HepG2 (cell line): ENCODE results near the gene CTRL. TPM values are rescaled to one million over a fixed set of nuclear protein-coding genes. Genes with fewer than 3 reads are reported as not detected.

Source experiments
- NBN ChIP-seq: fragments of 450-650 bp; conservative IDR thresholded peaks from 2 replicates; pipeline ENCODE4 v1.6.1; 2017
- PLRG1 ChIP-seq: fragments of 450-650 bp; conservative IDR thresholded peaks from 2 replicates; pipeline ENCODE4 v1.6.1; 2016
- SYNCRIP ChIP-seq: fragments of 200-400 bp; formaldehyde crosslinking; IDR thresholded peaks from 2 replicates; pipeline ENCODE4 v1.6.1; 2018; ENCODE audit warnings: mild to moderate bottlenecking, low read depth, low read length; ENCODE audit not compliant: insufficient read depth
- TCF7 ChIP-seq: sonication (generic); IDR thresholded peaks from 2 replicates; pipeline ENCODE4 v1.6.1; 2016; ENCODE audit warnings: antibody characterized with exemption, low read depth
- ZNF234 ChIP-seq: sonication (generic); formaldehyde crosslinking; conservative IDR thresholded peaks from 2 replicates; pipeline ENCODE4 v1.5.1; 2020; ENCODE audit warnings: mild to moderate bottlenecking, missing genetic modification reagents
- ZNF7 ChIP-seq: IDR thresholded peaks from 2 replicates; pipeline ENCODE4 v1.6.1; 2016; ENCODE audit warnings: missing biosample characterization, missing genetic modification reagents
- polyA plus RNA-seq, 8 experiments: library from polyadenylated mRNA; depleted of rRNA in 3 of 8; stranded (reverse) in 7 of 8; unstranded in 1 of 8; fragments of >200 nt; fragmentation: Illumina TruSeq in 4 of 8; extraction: Trizol in 4 of 8; gene quantifications; 2 replicates each; pipeline versions ENCODE4 v1.2.1 to v1.2.3, GENCODE V29; 2011 to 2016; ENCODE audit warnings: low read depth in 4 of 8, missing spikeins in 1 of 8, mixed read lengths in 1 of 8; ENCODE audit not compliant: insufficient read depth in 1 of 8
- total RNA-seq, 5 experiments: library from RNA; depleted of rRNA; stranded (reverse); fragments of >200 nt; fragmentation: Illumina TruSeq; extraction: Trizol; gene quantifications; 2 replicates each; pipeline ENCODE4 v1.2.3, GENCODE V29; 2016; ENCODE audit warnings: low read depth in 1 of 5
- TF ChIP-seq, protein P1 (sequence below): IDR thresholded peaks from 2 replicates; pipeline ENCODE4 v1.6.1; 2012; ENCODE audit warnings: low read length, improper control_type of control experiment
- TF ChIP-seq, protein P2 (sequence below): sonication (generic); formaldehyde crosslinking; IDR thresholded peaks from 2 replicates; pipeline ENCODE4 v1.4.0; 2020; ENCODE audit warnings: missing genetic modification reagents, mild to moderate bottlenecking, borderline replicate concordance
- TF ChIP-seq, protein P3 (sequence below): sonication (generic); formaldehyde crosslinking; IDR thresholded peaks from 2 replicates; pipeline ENCODE4 v1.4.0; 2020; ENCODE audit warnings: missing genetic modification reagents, borderline replicate concordance
- TF ChIP-seq, protein P4 (sequence below): sonication (generic); formaldehyde crosslinking; IDR thresholded peaks from 2 replicates; pipeline ENCODE4 v1.4.0; 2020; ENCODE audit warnings: missing genetic modification reagents, borderline replicate concordance
- TF ChIP-seq, protein P5 (sequence below): sonication (generic); formaldehyde crosslinking; IDR thresholded peaks from 2 replicates; pipeline ENCODE4 v1.8.1; 2023; ENCODE audit warnings: mild to moderate bottlenecking, inconsistent platforms, moderate library complexity, missing genetic modification reagents, borderline replicate concordance

Gene CTRL
- total and polyA plus RNA-seq, 2 of the 13 experiments (the other 11 are each of a cell fraction or from before 2014, with no cell fraction given), result 1.9 to 2.7 TPM

DNA sequence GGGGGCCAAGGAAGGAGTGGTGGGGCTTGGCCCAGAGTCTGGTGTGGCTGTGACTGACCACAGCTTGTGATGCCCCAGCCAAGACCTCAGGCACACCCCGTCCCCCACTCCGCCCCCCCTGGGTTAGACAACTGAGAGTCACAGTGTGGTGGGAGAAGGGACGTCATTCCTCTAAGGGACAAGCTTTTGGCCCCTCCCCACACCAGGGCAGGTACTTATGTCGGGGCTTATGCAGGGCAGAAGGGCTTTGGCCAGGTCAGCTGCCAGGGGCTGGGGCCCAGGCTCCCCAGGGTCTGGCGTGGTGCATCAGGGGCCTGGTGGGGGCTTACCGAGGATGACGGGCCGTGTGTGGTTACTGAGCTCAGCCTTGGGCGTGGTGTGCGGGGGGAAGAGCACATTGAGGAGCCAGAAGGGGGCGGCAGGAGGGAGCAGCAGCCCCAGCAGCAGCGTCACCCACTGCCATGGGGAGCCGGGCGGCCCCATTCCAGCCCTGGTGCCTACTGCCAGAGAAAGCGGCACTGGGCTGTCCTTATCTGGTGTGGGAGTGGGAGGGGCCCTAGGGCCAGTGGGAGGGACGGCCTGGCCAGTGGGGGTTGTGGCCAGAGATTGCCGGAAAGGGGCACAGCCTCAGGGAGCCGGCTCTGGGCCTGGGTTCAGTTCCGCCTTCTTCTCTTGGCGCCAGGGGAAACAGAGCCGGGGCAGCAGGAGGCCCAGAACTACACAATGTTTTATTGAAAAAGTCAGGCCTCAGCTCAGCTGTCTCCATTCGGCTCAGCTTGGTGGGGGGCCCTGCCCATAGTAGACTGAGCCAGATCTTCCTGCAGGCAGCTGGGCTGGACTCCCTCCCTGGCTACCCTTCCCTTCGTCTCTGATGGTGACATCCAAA, 12.2 kb upstream of the CTRL start, which contains the start of gene LCAT (continued):
- TF ChIP-seq SYNCRIP (no peak), NBN (no peak), TCF7 (no peak), ZNF7 (CRISPR knock-in tag) (no peak), PLRG1 (no peak), ZNF234 (peak; percentile 85; the same call in 1 of the 2 replicates)
- TF ChIP-seq, protein P1, sequence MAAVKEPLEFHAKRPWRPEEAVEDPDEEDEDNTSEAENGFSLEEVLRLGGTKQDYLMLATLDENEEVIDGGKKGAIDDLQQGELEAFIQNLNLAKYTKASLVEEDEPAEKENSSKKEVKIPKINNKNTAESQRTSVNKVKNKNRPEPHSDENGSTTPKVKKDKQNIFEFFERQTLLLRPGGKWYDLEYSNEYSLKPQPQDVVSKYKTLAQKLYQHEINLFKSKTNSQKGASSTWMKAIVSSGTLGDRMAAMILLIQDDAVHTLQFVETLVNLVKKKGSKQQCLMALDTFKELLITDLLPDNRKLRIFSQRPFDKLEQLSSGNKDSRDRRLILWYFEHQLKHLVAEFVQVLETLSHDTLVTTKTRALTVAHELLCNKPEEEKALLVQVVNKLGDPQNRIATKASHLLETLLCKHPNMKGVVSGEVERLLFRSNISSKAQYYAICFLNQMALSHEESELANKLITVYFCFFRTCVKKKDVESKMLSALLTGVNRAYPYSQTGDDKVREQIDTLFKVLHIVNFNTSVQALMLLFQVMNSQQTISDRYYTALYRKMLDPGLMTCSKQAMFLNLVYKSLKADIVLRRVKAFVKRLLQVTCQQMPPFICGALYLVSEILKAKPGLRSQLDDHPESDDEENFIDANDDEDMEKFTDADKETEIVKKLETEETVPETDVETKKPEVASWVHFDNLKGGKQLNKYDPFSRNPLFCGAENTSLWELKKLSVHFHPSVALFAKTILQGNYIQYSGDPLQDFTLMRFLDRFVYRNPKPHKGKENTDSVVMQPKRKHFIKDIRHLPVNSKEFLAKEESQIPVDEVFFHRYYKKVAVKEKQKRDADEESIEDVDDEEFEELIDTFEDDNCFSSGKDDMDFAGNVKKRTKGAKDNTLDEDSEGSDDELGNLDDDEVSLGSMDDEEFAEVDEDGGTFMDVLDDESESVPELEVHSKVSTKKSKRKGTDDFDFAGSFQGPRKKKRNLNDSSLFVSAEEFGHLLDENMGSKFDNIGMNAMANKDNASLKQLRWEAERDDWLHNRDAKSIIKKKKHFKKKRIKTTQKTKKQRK, result no peak
- TF ChIP-seq, protein P2, sequence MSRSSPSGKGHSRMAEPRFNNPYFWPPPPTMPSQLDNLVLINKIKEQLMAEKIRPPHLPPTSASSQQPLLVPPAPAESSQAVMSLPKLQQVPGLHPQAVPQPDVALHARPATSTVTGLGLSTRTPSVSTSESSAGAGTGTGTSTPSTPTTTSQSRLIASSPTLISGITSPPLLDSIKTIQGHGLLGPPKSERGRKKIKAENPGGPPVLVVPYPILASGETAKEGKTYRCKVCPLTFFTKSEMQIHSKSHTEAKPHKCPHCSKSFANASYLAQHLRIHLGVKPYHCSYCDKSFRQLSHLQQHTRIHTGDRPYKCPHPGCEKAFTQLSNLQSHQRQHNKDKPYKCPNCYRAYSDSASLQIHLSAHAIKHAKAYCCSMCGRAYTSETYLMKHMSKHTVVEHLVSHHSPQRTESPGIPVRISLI (CRISPR knock-in tag), result no peak
- TF ChIP-seq, protein P3, sequence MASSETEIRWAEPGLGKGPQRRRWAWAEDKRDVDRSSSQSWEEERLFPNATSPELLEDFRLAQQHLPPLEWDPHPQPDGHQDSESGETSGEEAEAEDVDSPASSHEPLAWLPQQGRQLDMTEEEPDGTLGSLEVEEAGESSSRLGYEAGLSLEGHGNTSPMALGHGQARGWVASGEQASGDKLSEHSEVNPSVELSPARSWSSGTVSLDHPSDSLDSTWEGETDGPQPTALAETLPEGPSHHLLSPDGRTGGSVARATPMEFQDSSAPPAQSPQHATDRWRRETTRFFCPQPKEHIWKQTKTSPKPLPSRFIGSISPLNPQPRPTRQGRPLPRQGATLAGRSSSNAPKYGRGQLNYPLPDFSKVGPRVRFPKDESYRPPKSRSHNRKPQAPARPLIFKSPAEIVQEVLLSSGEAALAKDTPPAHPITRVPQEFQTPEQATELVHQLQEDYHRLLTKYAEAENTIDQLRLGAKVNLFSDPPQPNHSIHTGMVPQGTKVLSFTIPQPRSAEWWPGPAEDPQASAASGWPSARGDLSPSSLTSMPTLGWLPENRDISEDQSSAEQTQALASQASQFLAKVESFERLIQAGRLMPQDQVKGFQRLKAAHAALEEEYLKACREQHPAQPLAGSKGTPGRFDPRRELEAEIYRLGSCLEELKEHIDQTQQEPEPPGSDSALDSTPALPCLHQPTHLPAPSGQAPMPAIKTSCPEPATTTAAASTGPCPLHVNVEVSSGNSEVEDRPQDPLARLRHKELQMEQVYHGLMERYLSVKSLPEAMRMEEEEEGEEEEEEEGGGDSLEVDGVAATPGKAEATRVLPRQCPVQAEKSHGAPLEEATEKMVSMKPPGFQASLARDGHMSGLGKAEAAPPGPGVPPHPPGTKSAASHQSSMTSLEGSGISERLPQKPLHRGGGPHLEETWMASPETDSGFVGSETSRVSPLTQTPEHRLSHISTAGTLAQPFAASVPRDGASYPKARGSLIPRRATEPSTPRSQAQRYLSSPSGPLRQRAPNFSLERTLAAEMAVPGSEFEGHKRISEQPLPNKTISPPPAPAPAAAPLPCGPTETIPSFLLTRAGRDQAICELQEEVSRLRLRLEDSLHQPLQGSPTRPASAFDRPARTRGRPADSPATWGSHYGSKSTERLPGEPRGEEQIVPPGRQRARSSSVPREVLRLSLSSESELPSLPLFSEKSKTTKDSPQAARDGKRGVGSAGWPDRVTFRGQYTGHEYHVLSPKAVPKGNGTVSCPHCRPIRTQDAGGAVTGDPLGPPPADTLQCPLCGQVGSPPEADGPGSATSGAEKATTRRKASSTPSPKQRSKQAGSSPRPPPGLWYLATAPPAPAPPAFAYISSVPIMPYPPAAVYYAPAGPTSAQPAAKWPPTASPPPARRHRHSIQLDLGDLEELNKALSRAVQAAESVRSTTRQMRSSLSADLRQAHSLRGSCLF (CRISPR knock-in tag), result no peak
- TF ChIP-seq, protein P4, sequence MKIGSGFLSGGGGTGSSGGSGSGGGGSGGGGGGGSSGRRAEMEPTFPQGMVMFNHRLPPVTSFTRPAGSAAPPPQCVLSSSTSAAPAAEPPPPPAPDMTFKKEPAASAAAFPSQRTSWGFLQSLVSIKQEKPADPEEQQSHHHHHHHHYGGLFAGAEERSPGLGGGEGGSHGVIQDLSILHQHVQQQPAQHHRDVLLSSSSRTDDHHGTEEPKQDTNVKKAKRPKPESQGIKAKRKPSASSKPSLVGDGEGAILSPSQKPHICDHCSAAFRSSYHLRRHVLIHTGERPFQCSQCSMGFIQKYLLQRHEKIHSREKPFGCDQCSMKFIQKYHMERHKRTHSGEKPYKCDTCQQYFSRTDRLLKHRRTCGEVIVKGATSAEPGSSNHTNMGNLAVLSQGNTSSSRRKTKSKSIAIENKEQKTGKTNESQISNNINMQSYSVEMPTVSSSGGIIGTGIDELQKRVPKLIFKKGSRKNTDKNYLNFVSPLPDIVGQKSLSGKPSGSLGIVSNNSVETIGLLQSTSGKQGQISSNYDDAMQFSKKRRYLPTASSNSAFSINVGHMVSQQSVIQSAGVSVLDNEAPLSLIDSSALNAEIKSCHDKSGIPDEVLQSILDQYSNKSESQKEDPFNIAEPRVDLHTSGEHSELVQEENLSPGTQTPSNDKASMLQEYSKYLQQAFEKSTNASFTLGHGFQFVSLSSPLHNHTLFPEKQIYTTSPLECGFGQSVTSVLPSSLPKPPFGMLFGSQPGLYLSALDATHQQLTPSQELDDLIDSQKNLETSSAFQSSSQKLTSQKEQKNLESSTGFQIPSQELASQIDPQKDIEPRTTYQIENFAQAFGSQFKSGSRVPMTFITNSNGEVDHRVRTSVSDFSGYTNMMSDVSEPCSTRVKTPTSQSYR (CRISPR knock-in tag), result peak; percentile 89
- TF ChIP-seq, protein P5, sequence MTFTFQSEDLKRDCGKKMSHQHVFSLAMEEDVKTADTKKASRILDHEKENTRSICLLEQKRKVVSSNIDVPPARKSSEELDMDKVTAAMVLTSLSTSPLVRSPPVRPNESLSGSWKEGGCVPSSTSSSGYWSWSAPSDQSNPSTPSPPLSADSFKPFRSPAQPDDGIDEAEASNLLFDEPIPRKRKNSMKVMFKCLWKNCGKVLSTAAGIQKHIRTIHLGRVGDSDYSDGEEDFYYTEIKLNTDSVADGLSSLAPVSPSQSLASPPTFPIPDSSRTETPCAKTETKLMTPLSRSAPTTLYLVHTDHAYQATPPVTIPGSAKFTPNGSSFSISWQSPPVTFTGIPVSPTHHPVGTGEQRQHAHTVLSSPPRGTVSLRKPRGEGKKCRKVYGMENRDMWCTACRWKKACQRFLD (CRISPR knock-in tag), result peak; percentile 20
